ENCODE measurements around the gene DIPK1B.

DIPK1B gene

DNA sequence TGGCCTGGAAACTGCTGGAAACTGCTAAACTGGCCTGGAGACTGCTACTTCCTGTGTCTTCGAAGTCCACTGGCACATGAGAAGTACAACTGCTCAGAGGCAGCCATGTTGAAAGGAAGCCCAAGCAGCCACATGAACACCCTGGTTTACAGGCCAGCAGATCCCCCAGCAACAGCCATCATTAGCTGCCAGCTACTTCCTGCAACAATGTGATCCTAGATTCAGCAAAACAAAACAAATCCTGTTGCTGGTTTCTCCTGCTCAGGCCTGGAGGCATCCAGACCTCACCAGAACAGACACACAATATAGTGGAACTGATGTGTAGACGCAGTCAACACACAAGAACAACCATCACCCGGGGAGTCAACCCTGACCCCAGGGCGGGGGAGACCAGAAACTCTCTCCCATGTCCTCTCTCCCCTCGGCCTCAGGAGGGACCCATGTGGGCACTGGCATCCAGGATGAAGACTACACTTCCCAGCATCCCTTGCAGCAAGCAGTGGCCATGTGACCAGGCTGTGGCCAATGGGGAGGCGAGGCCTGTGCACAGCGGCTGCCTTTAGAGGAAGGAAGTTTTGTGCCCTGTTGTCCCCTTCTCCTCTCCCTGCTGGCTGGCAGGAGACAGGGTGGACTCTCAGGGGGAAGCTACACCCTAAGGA lies 61.1 kb downstream of the DIPK1B start:
- peak; percentile 1 to 5 for DNase-seq
